ENCODE results near the gene GATA1. TPM values are rescaled to one million over a fixed set of nuclear protein-coding genes. Genes with fewer than 3 reads are reported as not detected.
"Not testable (repeated sequence)": the region's sequence is repeated elsewhere in the genome, so short reads cannot be mapped to it uniquely, and the experiment has no call there.

Gene GATA1
- polyA plus RNA-seq, 6 donors from 2014 or later, result 0.23 to 0.27 TPM; not detected in 4

GRCh38 chrX:48802089-48802904 is 15.9 kb downstream of the GATA1 start:
- Mint-ChIP-seq H3K27me3 (peaks cover 0 to 5% (median 0%) of the 10 kb centered on the region in 3 donors), H3K27ac (peak overlapping the region; percentile 97 to 100 (median 98)), H3K4me3 (peak overlapping the region; percentile 88 to 98 (median 95)), H3K36me3 (peaks cover 0 to 5% of the 10 kb centered on the region in 2 donors), H3K9me3 (peaks cover 0 to 2% (median 0%) of the 10 kb centered on the region in 7 donors), H3K4me1 (peaks cover 10 to 17% (median 17%) of the 10 kb centered on the region in 3 donors)
- DNase-seq (no peak), ATAC-seq (ENCODE audit: low read depth in 2 of 2) (peak; percentile 23 to 29)

DNA sequence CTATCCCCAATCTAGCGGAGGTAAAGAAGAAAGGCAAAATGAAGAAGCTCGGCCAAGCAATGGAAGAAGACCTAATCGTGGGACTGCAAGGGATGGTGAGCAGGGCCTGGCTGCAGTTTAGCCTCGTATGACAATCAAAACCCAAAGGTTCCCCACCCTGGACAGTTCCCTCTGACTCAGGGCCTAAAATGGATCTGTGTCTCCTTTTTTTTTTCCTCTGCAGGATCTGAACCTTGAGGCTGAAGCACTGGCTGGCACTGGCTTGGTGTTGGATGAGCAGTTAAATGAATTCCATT is 16.5 kb downstream of the GATA1 start:
- peaks cover 0 to 2% (median 0%) of the 10 kb centered on the region in 7 donors for H3K9me3 Mint-ChIP-seq
- peaks cover 10 to 17% (median 17%) of the 10 kb centered on the region in 3 donors for H3K4me1 Mint-ChIP-seq
- no peak for ATAC-seq (ENCODE audit: low read depth in 2 of 2)
- peaks cover 0 to 5% (median 0%) of the 10 kb centered on the region in 3 donors for H3K27me3 Mint-ChIP-seq
- H3K4me3 Mint-ChIP-seq, result peak overlapping the region; percentile 72 to 98 (median 94)
- no peak for DNase-seq
- peak overlapping the region in 5 of 6 donors; percentile 69 to 98 (median 80) for H3K27ac Mint-ChIP-seq
- H3K36me3 Mint-ChIP-seq, result peaks cover 0 to 5% of the 10 kb centered on the region in 2 donors

DNA sequence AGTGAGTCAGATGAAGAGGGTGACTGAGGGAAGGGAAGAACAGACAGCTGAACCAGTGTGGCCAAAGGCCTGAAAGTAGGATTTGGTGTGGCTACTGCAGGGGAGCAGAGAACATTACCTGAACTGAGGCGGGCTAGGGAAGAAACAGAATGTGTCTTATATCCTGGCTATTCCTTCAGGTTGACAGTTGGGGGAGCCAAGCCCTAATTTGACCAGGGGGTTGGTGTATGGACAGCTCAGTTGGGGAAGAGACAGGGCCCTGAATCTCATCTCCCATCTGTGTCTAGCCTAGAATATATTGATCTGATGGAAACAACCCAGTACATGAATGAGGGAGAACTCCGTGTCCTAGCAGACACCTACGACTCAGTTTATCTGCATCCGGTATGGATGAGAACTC is 19.7 kb downstream of the GATA1 start:
- ATAC-seq (ENCODE audit: low read depth in 2 of 2) (no peak), DNase-seq (no peak)
- Mint-ChIP-seq H3K27ac (no peak overlapping the region), H3K4me3 (no peak overlapping the region), H3K27me3 (peaks cover 0 to 5% (median 0%) of the 10 kb centered on the region in 3 donors), H3K4me1 (peaks cover 10 to 11% (median 10%) of the 10 kb centered on the region in 3 donors), H3K36me3 (peaks cover 0 to 5% of the 10 kb centered on the region in 2 donors), H3K9me3 (peaks cover 0 to 2% (median 0%) of the 10 kb centered on the region in 7 donors)

- DNase-seq (no peak), ATAC-seq (ENCODE audit: low read depth in 2 of 2) (no peak)
- H3K27me3 Mint-ChIP-seq, result no peaks in the 10 kb centered on the region
- no peak overlapping the region for H3K4me3 Mint-ChIP-seq
- H3K36me3 Mint-ChIP-seq, result no peaks in the 10 kb centered on the region
- H3K27ac Mint-ChIP-seq, result peak overlapping the region in 2 of 6 donors; percentile 60 to 97
- H3K4me1 Mint-ChIP-seq, result peaks cover 0 to 3% (median 0%) of the 10 kb centered on the region in 3 donors
- H3K9me3 Mint-ChIP-seq, result peaks cover 0 to 1% (median 0%) of the 10 kb centered on the region in 7 donors
These were observed 27.3 kb downstream of the GATA1 start for GRCh38 chrX:48813644-48814043.

DNA sequence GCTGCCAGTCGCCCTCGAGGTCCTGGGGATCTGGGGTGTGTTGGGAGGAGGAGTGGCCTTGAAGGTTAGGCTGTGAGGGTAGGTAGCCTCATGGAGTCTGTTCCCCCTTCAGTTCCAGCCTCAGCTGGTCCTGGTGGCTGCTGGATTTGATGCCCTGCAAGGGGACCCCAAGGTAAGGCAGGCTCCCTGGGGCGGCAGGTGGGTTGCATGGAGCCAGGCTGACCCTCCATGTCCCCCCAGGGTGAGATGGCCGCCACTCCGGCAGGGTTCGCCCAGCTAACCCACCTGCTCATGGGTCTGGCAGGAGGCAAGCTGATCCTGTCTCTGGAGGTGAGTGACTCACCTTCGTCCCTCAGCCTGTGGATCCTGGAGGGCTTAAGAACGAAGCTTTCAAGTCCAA is 28.3 kb downstream of the GATA1 start:
- Mint-ChIP-seq H3K4me3 (no peak overlapping the region), H3K27me3 (no peaks in the 10 kb centered on the region), H3K36me3 (peaks cover 0 to 3% of the 10 kb centered on the region in 2 donors)

GRCh38 chrX:48815266-48815665 is 28.9 kb downstream of the GATA1 start:
- peaks cover 0 to 8% of the 10 kb centered on the region in 2 donors for H3K36me3 Mint-ChIP-seq
- H3K27me3 Mint-ChIP-seq, result no peaks in the 10 kb centered on the region
- peaks cover 0 to 3% (median 0%) of the 10 kb centered on the region in 3 donors for H3K4me1 Mint-ChIP-seq
- no peak overlapping the region for H3K27ac Mint-ChIP-seq
- ATAC-seq (ENCODE audit: low read depth in 2 of 2) (no peak), DNase-seq (no peak)
- peaks cover 0 to 1% (median 0%) of the 10 kb centered on the region in 7 donors for H3K9me3 Mint-ChIP-seq
- H3K4me3 Mint-ChIP-seq, result no peak overlapping the region

More for the DNA sequence above, 28.3 kb downstream of the GATA1 start:
- Mint-ChIP-seq H3K4me1 (peaks cover 0 to 3% (median 0%) of the 10 kb centered on the region in 3 donors), H3K27ac (no peak overlapping the region), H3K9me3 (peaks cover 0 to 1% (median 0%) of the 10 kb centered on the region in 7 donors)
- DNase-seq (no peak), ATAC-seq (ENCODE audit: low read depth in 2 of 2) (no peak)

GRCh38 chrX:48816014-48816810 is 29.8 kb downstream of the GATA1 start:
- DNase-seq, result no peak
- peak overlapping the region in 1 of 8 donors; percentile 84 for H3K4me3 Mint-ChIP-seq
- H3K9me3 Mint-ChIP-seq, result peaks cover 0 to 1% (median 0%) of the 10 kb centered on the region in 7 donors
- peaks cover 0 to 3% (median 0%) of the 10 kb centered on the region in 3 donors for H3K4me1 Mint-ChIP-seq
- no peaks in the 10 kb centered on the region for H3K27me3 Mint-ChIP-seq
- no peak overlapping the region for H3K27ac Mint-ChIP-seq
- H3K36me3 Mint-ChIP-seq, result peaks cover 0 to 8% of the 10 kb centered on the region in 2 donors
- ATAC-seq (ENCODE audit: low read depth in 2 of 2), result no peak

- Mint-ChIP-seq H3K4me3 (no peak overlapping the region), H3K36me3 (peaks cover 0 to 8% of the 10 kb centered on the region in 2 donors), H3K27me3 (no peaks in the 10 kb centered on the region), H3K4me1 (no peaks in the 10 kb centered on the region), H3K9me3 (peaks cover 0 to 1% (median 0%) of the 10 kb centered on the region in 7 donors), H3K27ac (no peak overlapping the region)
- no peak for DNase-seq
- ATAC-seq (ENCODE audit: low read depth in 2 of 2), result no peak
These were observed 31.7 kb downstream of the GATA1 start for GRCh38 chrX:48818098-48818497.

- peaks cover 0 to 9% of the 10 kb centered on the region in 2 donors for H3K36me3 Mint-ChIP-seq
- no peak for DNase-seq
- H3K4me3 Mint-ChIP-seq, result no peak overlapping the region
- no peaks in the 10 kb centered on the region for H3K27me3 Mint-ChIP-seq
- peaks cover 0 to 1% (median 0%) of the 10 kb centered on the region in 7 donors for H3K9me3 Mint-ChIP-seq
- H3K27ac Mint-ChIP-seq, result peak overlapping the region in 1 of 6 donors; percentile 92
- ATAC-seq (ENCODE audit: low read depth in 2 of 2), result no peak
- no peaks in the 10 kb centered on the region for H3K4me1 Mint-ChIP-seq
These were observed 32.5 kb downstream of the GATA1 start for GRCh38 chrX:48818866-48819265.

GRCh38 chrX:48819394-48819793 is 33.0 kb downstream of the GATA1 start:
- not testable (repeated sequence) for H3K9me3 Mint-ChIP-seq; H3K27me3 Mint-ChIP-seq; H3K27ac Mint-ChIP-seq; H3K4me3 Mint-ChIP-seq; DNase-seq; H3K4me1 Mint-ChIP-seq; ATAC-seq (ENCODE audit: low read depth in 2 of 2)
- H3K36me3 Mint-ChIP-seq, result peaks cover 0 to 14% of the 10 kb centered on the region in 2 donors

DNA sequence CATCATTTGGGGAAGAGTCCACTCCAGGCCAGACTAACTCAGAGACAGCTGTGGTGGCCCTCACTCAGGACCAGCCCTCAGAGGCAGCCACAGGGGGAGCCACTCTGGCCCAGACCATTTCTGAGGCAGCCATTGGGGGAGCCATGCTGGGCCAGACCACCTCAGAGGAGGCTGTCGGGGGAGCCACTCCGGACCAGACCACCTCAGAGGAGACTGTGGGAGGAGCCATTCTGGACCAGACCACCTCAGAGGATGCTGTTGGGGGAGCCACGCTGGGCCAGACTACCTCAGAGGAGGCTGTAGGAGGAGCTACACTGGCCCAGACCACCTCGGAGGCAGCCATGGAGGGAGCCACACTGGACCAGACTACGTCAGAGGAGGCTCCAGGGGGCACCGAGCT is 36.7 kb downstream of the GATA1 start:
- peaks cover 3 to 10% (median 9%) of the 10 kb centered on the region in 3 donors for H3K27me3 Mint-ChIP-seq

GRCh38 chrX:48824066-48824465 is 37.7 kb downstream of the GATA1 start:
- DNase-seq (no peak), ATAC-seq (ENCODE audit: low read depth in 2 of 2) (no peak)
- peaks cover 0 to 4% (median 0%) of the 10 kb centered on the region in 7 donors for H3K9me3 Mint-ChIP-seq
- H3K27ac Mint-ChIP-seq, result no peak overlapping the region
- peaks cover 5 to 9% (median 6%) of the 10 kb centered on the region in 3 donors for H3K4me1 Mint-ChIP-seq
- H3K4me3 Mint-ChIP-seq, result no peak overlapping the region
- H3K27me3 Mint-ChIP-seq, result peaks cover 13 to 19% (median 16%) of the 10 kb centered on the region in 3 donors
- H3K36me3 Mint-ChIP-seq, result peaks cover 0 to 21% of the 10 kb centered on the region in 2 donors

More for the DNA sequence above, 36.7 kb downstream of the GATA1 start:
- ATAC-seq (ENCODE audit: low read depth in 2 of 2), result no peak
- peaks cover 0 to 4% (median 0%) of the 10 kb centered on the region in 7 donors for H3K9me3 Mint-ChIP-seq
- no peak for DNase-seq
- H3K36me3 Mint-ChIP-seq, result peaks cover 0 to 21% of the 10 kb centered on the region in 2 donors
- peaks cover 5 to 9% (median 6%) of the 10 kb centered on the region in 3 donors for H3K4me1 Mint-ChIP-seq
- H3K4me3 Mint-ChIP-seq, result no peak overlapping the region
- H3K27ac Mint-ChIP-seq, result no peak overlapping the region
